ENCODE results near the gene ZYG11A.

The ZYG11A gene

DNA sequence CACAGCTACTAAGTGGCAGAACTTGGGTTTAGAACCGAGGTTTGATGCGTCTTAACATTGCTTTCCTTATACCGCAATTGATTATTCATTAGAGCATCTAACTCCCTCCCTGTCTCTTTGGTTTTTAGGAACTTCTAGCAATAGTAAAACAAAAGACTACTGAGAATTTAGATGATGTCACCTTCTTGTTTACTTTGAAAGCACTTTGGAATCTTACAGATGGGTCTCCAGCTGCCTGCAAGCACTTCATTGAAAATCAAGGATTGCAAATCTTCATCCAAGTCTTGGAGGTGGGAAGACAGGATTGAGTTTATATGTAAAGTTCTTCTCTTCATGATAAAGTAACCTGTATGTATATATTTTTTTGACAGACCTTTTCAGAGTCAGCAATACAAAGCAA is 35.0 kb downstream of the ZYG11A start:
- no peak for DNase-seq (ENCODE audit: low read depth, low spot score)

DNA sequence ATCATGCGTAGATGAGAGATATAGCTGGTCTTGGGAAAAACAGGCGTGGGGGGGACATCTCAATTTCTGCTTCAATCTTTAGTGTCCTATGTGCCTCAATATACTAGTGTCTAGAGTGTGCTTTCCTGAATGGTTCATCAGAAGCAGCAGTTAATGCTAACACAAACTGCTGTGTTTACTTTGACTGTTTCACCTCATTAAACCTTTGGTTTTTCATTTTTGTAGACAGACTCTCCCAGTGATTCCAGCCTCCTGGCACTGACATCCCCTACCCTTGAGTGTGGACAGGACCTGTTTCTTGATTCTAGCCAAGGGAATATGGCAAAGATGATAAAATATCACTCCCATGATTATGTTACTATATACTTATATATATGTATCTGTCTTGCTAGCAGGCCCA is 37.6 kb downstream of the ZYG11A start:
- DNase-seq (ENCODE audit: low read depth, low spot score): no peak

DNA sequence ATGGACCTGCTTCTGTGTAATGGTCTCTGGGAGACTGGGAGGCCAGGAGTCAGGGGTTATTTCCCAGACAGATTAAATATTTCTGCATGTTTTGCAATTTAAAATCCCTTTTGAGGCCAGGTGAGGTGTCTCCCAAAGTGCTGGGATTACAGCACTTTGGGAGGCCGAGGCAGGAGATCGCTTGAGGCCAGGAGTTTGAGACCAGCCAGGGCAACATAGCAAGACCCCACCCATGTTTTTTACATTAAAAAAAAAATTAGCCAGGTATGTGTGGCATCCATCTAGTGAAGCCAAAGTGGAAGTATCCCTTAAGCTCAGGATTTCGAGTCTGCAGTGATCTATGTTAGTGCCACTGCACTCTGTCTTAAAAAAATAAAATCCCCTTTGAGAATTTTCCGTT is 44.9 kb downstream of the ZYG11A start:
- no peak for DNase-seq (ENCODE audit: low read depth, low spot score)

DNA sequence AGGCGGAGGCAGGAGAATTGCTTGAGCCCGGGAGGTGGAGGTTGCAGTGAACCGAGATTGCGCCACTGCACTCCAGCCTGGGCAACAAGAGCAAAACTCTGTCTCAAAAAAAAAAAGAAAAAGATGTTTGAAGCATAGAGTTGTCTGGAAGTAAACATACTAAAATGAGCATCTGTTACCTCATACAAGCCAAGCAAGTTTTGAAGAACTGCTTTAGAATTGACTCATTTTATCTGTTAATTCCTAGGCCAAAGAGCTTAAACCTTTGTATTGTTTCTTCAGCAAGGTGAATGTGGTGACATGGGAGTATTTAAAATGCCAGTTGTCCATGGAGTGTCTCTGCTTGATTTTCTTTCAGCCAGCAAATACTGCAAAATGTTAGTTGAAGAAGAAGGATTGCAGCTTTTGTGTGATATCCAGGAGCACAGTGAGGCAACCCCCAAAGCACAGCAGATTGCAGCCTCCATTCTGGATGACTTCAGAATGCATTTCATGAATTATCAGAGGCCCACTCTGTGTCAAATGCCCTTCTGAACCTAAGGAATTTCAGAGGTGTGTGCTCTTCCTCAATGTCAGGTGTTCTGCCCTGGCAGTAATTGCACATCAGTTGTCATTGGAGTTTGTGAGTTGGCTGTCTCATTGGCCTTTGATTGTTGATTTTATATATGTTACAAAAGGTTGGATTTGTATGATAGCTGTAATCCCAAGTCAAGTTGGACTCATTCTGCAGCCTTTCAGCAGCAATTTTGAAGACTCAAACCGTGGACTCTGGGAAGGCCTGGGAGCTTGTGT is 50.1 kb downstream of the ZYG11A start:
- DNase-seq (ENCODE audit: low read depth, low spot score): no peak

DNA sequence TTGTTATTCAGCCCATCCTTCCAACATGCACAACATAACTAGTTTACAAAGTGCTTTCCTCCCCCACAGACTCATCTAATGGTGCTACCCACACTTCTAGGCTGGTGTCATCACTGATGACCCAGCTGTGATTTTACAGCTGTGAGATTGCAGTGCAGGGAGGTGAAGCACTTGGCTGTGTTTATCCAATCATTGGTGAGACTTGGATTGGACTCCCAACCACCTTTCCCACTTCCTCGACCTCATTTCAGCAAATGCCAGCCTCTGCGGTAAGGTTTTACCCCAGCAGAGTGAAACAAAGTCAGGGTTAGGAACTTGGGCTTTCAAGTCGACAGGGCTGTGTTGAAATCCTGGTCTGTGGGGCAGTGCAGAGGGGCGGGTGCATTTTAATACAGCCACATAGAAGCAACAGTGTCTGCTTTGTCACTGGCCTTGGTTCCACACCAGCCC is 56.9 kb downstream of the ZYG11A start:
- no peak for DNase-seq (ENCODE audit: low read depth, low spot score)

DNA sequence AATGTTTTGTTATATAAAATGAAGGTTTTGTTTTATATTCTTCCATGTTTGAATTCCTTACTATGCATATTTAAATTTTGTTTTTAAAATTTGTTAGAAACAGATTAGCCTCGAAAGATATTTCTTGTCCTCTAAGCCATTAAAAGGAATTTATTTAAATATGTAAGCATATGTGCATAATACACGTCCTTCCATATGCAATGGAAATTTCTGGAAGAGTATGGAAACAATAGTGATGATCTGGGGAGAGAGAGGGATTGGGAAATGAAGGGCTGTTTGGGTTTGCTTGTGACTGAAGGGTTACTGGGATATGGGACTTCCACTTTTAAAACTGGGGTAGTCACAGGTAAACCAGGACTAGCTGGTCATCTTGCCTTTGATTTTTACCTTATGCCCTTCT is 57.8 kb downstream of the ZYG11A start:
- no peak for DNase-seq (ENCODE audit: low read depth, low spot score)

DNA sequence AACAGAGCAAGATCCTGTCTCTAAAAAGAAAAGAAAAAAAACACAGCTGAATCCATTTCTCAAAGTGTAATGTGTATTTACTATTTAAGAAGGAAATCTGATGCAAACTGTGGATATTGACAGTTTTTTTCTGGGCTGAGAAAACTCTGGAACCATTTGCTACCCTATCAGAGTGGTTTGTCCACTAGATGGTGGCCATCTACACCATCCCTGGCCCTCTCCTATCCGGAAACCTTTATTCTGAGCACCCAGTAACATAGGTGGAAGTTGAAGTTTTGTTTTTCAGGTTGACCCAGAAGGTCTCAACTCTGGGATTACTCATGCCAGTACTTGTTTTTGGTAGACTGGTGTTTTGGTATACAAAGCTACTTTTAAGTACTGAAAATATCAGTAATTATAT is 58.8 kb downstream of the ZYG11A start:
- DNase-seq (ENCODE audit: low read depth, low spot score): no peak

DNA sequence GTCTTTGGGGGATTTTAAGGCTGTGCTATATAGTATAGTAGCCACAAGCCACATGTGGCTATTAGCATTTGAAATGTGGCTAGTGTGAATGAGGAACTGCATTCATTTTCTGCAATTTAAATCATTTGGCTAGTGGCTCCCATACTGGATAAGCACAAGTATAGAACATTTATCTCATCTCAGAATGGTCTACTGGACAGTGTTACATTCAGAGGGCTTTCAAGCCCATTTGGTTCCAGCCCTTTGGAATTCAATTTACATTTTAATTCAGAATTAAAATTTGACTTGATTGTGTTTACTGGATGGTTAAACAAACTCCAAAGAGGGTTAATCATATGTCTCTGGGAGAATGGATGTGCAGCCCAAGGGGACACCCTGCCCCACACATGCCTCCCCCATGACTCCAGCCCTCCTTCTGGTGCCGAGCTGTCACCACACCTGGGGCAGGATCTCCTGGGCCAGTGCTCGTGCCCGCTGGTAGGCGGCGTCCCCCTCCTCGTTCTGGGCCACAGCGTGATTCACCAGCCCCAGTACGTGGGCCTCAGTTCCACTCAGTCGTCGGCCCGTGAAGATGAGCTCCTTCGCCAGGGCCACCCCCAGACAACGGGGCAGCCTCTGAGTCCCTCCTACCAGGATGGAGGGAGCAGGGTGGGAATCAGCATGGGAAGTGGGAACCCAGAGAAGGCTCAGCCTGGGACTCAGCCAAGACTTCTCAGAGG is 61.8 kb downstream of the ZYG11A start:
- DNase-seq (ENCODE audit: low read depth, low spot score): no peak

DNA sequence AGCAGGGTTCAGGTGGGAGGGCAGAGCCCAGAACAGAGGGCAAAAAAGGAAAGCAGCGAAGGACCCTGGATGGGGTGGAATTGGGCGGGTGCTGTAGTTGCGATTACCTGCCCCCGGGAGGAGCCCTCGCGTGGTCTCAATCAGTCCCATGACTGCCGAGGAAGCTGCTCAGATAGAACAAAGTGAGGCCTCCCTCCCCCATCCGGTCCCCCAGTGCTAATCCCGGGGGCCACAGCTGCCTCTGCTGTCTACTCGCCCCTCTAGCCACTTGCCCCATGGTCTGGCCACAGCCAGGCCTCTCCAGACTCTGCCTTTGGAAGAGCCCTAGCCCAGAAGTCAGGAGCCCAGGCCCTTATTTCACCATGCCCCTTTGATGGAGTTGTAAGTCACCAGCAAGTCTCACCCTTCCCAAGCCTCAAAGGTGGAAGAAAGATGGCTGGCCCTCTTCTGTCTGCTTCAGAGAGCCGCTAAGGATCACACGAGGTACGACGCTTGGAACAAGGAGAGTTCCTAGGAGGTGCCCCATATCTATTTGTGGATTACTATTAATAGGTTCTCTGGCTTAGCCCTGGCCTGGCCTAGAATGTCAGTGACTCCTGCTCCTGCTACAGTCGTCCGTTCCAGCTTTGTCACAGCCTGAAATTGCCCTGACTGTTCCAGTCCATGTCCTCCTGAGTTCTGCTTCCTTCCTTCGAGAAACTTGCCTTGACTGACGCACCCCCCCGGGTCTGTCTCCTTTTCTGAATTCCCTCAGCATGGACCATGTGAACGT is 62.6 kb downstream of the ZYG11A start:
- no peak for DNase-seq (ENCODE audit: low read depth, low spot score)

DNA sequence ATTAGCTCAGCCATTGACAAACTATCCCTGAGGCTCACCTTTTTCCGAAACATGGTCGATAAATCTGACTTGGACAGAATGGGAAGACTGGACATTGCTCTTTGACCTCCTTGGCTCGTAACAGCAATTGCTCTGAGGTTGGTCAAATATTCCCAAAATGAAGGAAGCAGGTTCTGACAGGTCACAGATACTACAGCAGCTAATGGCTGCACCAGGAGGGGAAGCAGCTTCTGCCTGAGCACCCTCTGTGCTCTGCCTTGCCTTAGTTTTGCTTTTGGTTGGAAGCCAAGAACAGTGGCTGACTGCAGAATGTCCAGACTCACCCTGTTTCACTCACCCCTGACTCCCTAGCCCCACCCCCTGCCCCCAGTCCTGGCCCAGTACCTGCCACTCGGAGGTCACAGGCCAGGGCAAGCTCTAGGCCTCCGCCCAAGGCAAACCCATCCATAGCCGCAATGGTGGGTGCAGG is 63.6 kb downstream of the ZYG11A start:
- DNase-seq (ENCODE audit: low read depth, low spot score): no peak

DNA sequence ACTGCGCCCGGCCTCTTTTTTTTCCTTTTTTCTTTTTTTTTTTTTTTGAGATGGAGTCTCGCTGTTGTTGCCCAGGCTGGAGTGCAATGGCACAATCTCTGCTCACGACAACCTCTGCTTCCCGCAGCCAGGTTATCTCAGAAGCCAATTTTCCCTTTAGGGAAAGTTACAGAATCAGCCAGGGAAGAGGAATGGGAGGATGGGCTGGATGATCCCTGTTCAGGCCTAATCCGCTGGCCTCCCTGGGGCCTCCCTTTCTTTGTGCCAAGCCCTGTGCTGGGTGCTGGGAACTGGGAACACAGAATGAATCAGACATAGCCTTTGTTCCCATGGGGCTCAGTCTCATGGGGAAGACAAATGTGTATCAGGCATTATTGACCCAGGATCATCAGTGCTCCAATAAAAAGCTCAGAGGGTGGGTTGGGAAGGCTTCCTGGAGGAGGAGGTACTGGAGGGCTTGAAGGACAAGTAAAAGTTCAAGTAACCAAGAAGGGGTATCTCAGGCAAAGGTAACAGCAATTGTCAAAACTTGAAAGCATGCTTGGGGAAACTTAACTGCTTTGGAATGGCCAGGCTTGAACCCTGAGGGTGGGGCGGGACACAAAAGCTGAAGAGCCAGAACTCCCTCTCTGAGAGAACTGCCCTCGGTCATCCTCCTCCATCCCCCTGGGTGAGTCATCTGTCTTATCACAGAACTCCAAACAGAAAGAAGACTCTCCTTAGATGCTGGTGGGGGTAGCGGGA is 64.7 kb downstream of the ZYG11A start:
- DNase-seq (ENCODE audit: low read depth, low spot score): no peak

DNA sequence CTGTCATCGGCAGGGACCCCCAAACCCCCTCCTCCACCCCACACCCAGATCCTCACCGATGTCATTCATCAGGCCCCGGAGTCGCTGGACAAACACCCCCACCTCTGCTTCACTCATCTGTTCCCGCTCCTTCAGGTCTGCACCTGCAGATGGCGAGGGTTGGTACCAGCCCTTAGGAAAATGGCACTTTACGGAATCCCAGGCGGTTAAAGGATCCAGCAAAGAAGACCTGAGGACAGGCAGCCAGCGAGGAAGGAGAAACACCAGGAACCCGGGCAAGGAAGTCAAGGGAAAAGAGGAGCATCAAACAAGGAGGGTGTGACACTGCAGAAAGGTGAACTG is 65.2 kb downstream of the ZYG11A start:
- no peak for DNase-seq (ENCODE audit: low read depth, low spot score)

DNA sequence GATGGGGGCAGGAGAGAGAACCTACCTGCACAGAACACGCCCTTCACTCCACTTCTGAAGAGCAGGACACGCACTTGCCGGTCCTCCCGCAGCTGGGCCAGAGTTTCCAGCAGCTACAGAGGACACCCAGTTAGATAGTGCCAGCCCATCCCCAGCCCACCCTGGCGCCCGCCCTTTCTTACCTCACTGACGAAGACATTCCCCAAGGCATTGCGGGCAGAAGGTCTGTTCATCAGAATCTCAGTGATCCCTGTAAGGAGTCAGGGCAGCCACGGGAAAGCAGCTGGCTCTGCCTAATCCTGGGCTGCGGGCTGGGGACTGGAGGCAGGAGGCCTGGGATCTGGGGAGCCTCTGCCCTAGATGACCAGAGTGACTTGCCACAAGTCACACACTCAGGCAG is 69.0 kb downstream of the ZYG11A start:
- DNase-seq (ENCODE audit: low read depth, low spot score): no peak

DNA sequence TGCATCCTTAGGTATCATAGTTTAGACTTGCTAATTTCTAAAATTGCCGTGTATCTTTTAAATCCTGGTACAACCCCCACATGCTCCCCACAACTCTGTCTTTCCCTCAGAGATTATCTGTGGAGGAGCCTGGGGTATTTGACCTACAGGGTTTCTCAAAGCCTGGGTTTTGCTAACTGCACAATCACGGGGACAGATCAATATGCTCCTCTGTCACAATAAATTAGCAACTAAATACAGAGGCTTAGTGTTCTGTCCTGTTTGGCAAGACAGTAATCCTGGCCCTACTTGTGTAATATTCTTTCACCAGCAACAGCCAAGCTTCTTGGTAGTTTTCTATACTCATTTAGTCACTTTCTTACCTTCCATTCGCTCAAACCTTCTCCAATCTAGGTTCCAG is 70.5 kb downstream of the ZYG11A start:
- no peak for DNase-seq (ENCODE audit: low read depth, low spot score)

DNA sequence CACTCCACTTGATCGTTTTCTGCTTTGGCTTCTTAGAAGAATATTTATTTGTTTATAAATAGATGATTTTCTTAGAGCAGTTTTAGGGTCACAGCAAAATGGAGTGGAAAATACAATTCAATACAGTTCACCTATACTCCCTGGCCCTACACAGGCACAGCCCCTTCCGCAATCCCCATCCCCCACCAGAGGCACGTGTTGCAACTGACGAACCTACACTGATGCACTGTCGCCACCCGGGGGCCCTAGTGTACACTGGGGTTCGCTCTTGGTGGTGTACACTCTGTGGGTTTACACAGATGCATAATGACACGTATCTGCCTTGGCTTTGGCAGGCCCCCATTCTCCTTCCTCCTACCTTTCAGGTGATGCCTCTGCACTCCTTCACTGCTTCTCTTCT is 71.0 kb downstream of the ZYG11A start:
- DNase-seq (ENCODE audit: low read depth, low spot score): no peak

DNA sequence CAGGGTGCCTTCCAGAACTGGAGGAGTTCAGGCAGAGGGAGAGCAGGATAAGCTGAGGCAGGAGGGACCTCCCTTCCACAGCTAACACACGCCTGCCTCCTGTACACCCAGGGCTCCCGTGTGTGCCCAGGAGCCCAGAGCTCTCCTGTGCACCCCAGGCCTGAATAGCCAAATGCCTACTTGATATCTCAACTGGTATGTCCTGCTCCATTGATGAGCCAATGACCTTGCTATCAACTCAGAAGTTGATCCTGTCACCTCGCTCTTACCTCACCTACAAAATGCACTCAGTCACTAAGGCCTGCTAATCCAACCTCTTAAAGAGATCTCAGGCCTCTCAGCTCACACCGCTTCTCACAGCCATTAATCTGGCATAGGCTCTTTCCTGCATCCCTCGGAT is 71.9 kb downstream of the ZYG11A start:
- no peak for DNase-seq (ENCODE audit: low read depth, low spot score)

DNA sequence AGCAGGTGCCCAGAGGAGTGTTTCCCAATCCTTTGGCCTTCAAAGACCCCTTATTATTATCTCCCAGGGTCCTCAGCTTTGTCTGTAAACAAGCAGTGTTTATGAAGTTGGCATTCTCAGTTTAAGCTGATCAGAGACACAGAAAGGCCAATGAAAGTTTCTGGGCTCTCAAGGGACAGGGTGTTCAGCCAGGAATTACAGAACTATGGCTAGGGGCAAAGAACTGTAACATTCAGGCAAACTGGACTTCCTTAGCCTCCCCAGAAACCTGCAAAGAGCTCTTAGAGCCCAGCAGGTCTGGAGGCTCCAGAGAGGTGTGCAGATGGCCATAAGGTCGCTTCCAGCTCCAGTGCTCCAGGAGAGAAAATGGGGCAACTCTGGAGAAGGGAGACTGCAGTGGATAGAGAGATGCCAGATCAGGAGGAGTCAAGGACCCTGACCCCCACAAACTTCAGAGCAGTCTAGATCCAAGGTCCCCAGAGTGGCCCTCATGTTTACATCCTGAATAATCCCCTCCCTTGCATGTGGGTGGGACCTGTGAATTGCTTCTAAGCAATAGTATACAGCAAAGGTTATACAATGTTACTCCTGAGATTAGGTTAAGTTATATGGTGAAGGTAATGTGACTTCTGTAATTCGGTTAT is 72.8 kb downstream of the ZYG11A start:
- no peak for DNase-seq (ENCODE audit: low read depth, low spot score)

DNA sequence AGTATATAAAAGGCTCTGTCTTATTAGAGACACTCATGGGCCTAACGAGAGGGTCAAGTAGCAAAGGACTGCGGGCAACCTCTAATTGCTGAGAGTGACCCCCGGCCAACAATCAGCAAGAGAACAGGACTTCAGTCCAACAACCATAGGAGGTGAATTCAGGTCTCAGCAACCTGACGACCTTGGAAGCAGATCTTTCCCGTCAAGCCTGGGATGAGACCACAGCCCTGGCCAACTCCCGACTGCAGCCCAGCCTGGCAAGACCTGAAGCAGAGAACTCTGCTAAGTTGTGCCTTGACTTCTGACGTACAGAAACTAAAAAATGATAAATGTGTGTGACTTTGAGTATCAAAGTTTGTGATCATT is 73.3 kb downstream of the ZYG11A start:
- no peak for DNase-seq (ENCODE audit: low read depth, low spot score)

DNA sequence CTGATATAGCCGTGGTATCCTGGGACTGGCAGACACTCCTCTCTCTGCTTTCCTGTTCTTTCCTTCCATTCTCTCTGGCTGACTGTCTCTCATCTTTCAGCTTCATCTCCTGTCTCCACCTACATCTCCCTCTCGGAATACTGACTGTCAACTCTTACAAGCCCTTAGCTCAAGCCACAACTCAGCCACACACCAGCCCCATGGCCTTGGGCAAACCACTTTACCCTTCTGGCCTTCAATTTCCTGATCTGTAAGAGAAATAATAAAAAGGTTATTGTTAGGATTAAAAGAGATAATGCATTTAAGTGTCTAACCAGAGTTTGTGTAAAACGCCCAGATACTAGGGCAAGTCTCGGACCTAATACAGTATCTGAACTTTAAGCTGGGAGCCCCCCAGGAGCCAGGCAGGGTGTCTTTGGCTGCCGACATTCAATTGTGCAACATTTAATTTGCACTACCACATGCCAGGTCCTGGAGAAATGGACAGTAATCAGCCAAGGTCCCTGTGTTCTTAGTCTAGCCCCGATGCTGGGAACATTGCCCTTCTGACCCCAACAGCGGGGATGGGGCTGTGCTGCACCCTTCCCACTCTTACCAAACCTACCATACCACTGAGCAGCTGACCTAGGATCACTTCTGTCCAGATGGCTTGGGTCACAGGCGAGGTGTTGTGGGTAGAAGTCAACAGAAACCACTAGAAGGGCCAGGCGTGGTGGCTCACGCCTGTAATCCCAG is 73.8 kb downstream of the ZYG11A start:
- DNase-seq (ENCODE audit: low read depth, low spot score): no peak

DNA sequence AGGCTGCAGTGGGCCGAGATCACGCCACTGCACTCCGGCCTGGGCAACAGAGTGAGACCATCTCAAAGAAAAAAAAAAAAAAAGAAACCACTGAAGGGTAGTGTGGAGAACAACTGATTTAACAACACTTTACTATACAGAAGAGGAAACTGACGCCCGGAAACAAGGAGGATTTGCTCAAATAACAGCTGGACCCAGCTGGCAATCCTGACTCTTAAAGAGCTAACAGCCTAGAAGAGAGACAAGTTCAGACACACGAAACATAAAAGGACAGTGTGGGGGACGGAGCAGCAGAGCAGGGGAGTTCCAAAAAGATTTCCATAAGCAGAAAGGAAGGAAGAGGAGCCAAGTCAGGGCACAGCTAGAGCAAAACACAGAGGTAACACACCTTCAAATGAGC is 74.6 kb downstream of the ZYG11A start:
- no peak for DNase-seq (ENCODE audit: low read depth, low spot score)

DNA sequence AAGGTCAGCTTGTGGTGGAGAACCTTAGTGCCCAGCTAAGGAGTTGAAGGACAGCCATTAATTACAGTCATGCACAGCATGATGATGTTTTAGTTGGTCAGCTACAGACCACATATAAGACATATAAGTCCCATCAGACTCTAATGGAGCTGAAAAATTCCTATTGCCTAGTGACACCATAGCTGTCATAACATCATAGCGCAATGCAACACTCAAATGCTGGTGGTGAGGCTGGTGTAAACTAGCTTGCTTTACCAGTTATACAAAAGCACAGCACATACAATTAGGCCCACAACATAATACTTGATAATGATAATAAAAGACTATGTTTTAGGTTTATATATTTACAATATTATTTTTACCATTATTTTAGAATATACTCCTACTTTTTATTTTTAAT is 75.0 kb downstream of the ZYG11A start:
- no peak for DNase-seq (ENCODE audit: low read depth, low spot score)
